ENCODE measurements around the gene CAV3.
"Not testable (repeated sequence)": the region's sequence is repeated elsewhere in the genome, so short reads cannot be mapped to it uniquely, and the experiment has no call there.

Gene CAV3

DNA sequence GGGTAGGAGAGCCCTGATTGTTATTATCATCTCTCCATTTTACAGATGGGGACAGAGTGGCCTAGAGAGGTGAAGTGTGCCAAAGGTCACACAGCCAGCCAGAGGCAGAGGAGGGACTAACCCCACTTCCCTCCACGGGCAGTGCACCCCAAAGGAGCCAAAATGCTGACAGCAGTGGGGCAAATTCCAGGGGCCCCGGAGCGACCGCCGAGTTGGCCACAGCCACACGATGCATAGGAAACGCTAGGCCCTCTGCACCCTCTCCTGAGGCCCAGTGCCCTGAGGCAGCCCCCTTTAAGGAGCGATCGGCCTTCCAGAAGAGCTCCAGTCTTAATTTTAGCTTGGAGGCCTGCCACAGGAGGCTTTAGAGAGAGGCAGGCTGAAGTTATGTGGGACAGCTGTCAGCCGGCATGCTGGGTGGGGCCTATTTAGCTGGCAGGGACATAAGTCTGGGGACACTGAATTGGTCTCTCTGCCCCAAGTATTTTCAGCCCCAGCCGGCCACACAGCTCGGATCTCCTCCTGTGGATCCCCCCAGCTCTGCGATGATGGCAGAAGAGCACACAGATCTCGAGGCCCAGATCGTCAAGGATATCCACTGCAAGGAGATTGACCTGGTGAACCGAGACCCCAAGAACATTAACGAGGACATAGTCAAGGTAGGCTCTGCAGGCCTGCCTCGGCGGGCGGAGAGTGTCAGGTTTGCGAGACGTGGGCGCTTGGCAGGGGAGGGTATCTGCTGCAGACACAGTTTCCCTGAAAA lies at the start of gene CAV3:
Gene CAV3 (plus strand): TSS at position 471 of the 763 bp plus-strand sequence. CDS start 75 bp downstream, at position 546.
- H3K4me3 ChIP-seq (ENCODE audit: low read length): no peak within 1 kb of the TSS
- H3K27ac ChIP-seq (ENCODE audit: low read length): no peak within 1 kb of the TSS
- no peaks in the 10 kb centered on the region for H3K79me2 ChIP-seq (ENCODE audit: low read length)
- no peak within 1 kb of the TSS for H3K4me2 ChIP-seq (ENCODE audit: low read length)
- H3K9me3 ChIP-seq (ENCODE audit: insufficient read depth, low read length): no peaks in the 10 kb centered on the region
- TF ChIP-seq EZH2phosphoT487 (IDR thresholded peaks at IDR 0.05; ENCODE audit: low read depth): no peak
- no peak for TF ChIP-seq CTCF (IDR thresholded peaks at IDR 0.05; ENCODE audit: low read depth, low read length)
- H3K4me1 ChIP-seq (ENCODE audit: low read length): no peaks in the 10 kb centered on the region
- H3K36me3 ChIP-seq (replicated peaks; ENCODE audit: low read depth, low read length): no peaks in the 10 kb centered on the region
- H3K27me3 ChIP-seq (ENCODE audit: low read depth, low read length): no peaks in the 10 kb centered on the region
- H2AFZ ChIP-seq (ENCODE audit: low read depth, low read length): no peak within 1 kb of the TSS
- H3K9ac ChIP-seq (ENCODE audit: low read length): no peak within 1 kb of the TSS
- H4K20me1 ChIP-seq (ENCODE audit: insufficient read depth, low read length): no peaks in the 10 kb centered on the region

GRCh38 chr3:8684992-8685391 lies 48.6 kb upstream of the CAV3 start:
- H3K4me1 ChIP-seq (ENCODE audit: low read length): peaks cover 17% of the 10 kb centered on the region
- H3K27ac ChIP-seq (ENCODE audit: low read length); H3K79me2 ChIP-seq (ENCODE audit: low read length); H3K9ac ChIP-seq (ENCODE audit: low read length); H4K20me1 ChIP-seq (ENCODE audit: insufficient read depth, low read length); H3K36me3 ChIP-seq (replicated peaks; ENCODE audit: low read depth, low read length); H3K27me3 ChIP-seq (ENCODE audit: low read depth, low read length); H3K9me3 ChIP-seq (ENCODE audit: insufficient read depth, low read length); H3K4me2 ChIP-seq (ENCODE audit: low read length); H3K4me3 ChIP-seq (ENCODE audit: low read length); H2AFZ ChIP-seq (ENCODE audit: low read depth, low read length): not testable (repeated sequence)

DNA sequence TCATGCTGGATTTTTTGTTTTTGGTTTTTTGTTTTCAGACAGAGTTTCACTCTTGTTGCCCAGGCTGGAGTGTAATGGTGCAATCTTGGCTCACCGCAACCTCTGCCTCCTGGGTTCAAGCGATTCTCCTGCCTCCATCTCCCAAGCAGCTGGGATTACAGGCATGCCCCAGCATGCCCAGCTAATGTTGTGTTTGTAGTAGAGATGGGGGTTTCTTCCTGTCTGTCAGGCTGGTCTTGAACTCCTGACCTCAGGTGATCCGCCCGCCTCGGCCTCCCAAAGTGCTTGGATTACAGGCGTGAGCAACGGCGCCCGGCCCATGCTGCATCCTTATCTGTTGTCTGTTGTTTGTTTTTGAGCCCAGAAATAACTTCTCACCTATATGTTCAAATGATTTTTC lies 42.3 kb upstream of the CAV3 start:
- H3K4me2 ChIP-seq (ENCODE audit: low read length); H3K4me1 ChIP-seq (ENCODE audit: low read length); H3K27ac ChIP-seq (ENCODE audit: low read length); H3K36me3 ChIP-seq (replicated peaks; ENCODE audit: low read depth, low read length); H4K20me1 ChIP-seq (ENCODE audit: insufficient read depth, low read length); H3K9me3 ChIP-seq (ENCODE audit: insufficient read depth, low read length); H2AFZ ChIP-seq (ENCODE audit: low read depth, low read length); H3K4me3 ChIP-seq (ENCODE audit: low read length); H3K27me3 ChIP-seq (ENCODE audit: low read depth, low read length); H3K9ac ChIP-seq (ENCODE audit: low read length); H3K79me2 ChIP-seq (ENCODE audit: low read length): not testable (repeated sequence)

- Histone ChIP-seq H3K9ac (ENCODE audit: low read length) (no peak overlapping the region), H3K4me2 (ENCODE audit: low read length) (no peak overlapping the region), H3K9me3 (ENCODE audit: insufficient read depth, low read length) (peaks cover 7% of the 10 kb centered on the region), H3K27ac (ENCODE audit: low read length) (no peak overlapping the region), H3K79me2 (ENCODE audit: low read length) (no peaks in the 10 kb centered on the region), H3K27me3 (ENCODE audit: low read depth, low read length) (no peaks in the 10 kb centered on the region), H2AFZ (ENCODE audit: low read depth, low read length) (no peak overlapping the region), H3K4me1 (ENCODE audit: low read length) (no peaks in the 10 kb centered on the region), H3K36me3 (replicated peaks; ENCODE audit: low read depth, low read length) (peaks cover 6% of the 10 kb centered on the region), H3K4me3 (ENCODE audit: low read length) (no peak overlapping the region), H4K20me1 (ENCODE audit: insufficient read depth, low read length) (no peaks in the 10 kb centered on the region)
- TF ChIP-seq EZH2phosphoT487 (IDR thresholded peaks at IDR 0.05; ENCODE audit: low read depth) (no peak), CTCF (IDR thresholded peaks at IDR 0.05; ENCODE audit: low read depth, low read length) (peak; percentile 35)
Observed at GRCh38 chr3:8702560-8702959, 31.0 kb upstream of the CAV3 start.

GRCh38 chr3:8705575-8705974 lies 28.0 kb upstream of the CAV3 start:
- no peak overlapping the region for H3K9ac ChIP-seq (ENCODE audit: low read length)
- H3K79me2 ChIP-seq (ENCODE audit: low read length): no peaks in the 10 kb centered on the region
- H3K4me1 ChIP-seq (ENCODE audit: low read length): no peaks in the 10 kb centered on the region
- H3K27me3 ChIP-seq (ENCODE audit: low read depth, low read length): no peaks in the 10 kb centered on the region
- peaks cover 6% of the 10 kb centered on the region for H3K36me3 ChIP-seq (replicated peaks; ENCODE audit: low read depth, low read length)
- no peak overlapping the region for H3K4me3 ChIP-seq (ENCODE audit: low read length)
- no peak overlapping the region for H2AFZ ChIP-seq (ENCODE audit: low read depth, low read length)
- peaks cover 7% of the 10 kb centered on the region for H3K9me3 ChIP-seq (ENCODE audit: insufficient read depth, low read length)
- no peak overlapping the region for H3K4me2 ChIP-seq (ENCODE audit: low read length)
- H4K20me1 ChIP-seq (ENCODE audit: insufficient read depth, low read length): no peaks in the 10 kb centered on the region
- H3K27ac ChIP-seq (ENCODE audit: low read length): no peak overlapping the region
- TF ChIP-seq EZH2phosphoT487 (IDR thresholded peaks at IDR 0.05; ENCODE audit: low read depth): no peak
- no peak for TF ChIP-seq CTCF (IDR thresholded peaks at IDR 0.05; ENCODE audit: low read depth, low read length)

Measured in OCI-LY3 (cell line).